ENCODE results near the gene TFF3.

The TFF3 gene, protein sequence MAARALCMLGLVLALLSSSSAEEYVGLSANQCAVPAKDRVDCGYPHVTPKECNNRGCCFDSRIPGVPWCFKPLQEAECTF

DNA sequence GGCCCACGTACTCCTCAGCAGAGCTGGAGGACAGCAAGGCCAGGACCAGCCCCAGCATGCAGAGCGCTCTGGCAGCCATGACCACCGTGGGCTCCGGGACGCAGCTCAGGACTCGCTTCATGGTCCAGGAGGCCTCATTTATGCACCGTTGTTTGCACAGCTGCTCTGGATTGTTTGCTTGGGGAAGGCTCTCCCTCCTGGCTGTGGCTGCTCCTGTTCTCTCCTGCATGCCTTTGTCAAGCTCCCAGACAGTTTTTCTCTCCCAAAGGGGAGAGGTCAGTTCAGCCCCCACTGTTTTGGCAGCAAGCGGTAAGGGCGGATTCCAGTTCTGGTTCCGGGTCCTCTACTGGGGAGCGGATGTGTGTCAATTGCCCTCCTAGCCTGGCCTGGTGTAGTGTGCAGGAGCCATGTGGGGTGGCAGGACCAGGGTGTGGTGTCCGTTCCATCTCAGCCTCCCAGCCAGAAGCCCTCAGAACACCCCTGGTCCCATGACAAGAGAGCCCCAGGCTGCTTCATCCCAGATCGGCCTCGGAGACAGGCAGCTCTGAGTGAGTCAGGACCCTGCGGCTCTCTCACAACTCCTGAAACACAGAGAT is at the start of gene TFF3:
Gene TFF3 (minus strand): TSS at position 114 of the 596 bp plus-strand sequence. CDS start 35 bp downstream, at position 79.
- no peak for DNase-seq

DNA sequence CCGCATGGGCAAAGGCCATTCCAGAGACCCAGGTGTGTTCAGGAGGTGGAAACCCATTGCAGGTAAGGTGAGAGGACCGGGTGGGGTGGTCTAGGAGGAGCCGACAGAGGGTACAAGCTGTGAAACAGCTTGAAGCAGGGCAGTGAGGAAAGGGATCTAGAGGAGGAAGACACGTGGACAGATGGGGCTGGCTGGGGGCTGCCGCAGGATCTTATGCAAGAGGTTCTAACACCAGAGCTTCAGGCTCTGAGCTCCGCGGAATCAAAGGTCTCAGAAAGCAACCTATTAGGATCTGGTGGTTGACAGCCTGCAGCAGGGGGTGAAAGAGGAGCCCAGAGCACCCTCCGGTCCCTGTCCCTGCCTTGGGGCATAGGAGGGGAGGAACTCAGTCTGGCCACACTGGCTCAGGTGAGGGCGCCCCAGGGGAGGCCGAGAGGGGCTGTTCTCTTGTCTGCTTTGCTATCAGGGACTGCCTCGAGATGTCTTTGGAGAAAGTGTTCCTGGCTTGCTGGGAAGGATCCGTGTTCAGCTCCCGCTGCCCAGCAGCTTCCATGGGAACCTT is 49.2 kb upstream of the TFF3 start:
- no peak for DNase-seq

DNA sequence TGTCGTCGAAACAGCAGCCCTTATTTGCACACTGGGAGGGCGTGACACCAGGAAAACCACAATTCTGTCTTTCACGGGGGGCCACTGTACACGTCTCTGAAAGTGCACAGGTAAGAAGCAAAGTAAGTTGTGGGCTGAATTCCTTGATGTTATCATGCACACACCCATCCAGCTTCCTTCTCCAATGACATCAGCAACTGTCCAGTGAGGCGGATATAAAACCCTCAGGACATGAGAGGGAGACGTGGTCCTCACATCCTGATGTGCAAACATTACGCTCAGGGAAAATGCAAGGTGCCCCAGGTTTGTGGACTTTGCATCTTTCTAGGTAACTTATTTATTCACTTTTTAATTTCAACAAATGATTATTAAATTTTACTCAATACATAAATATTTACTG is 48.1 kb upstream of the TFF3 start:
- DNase-seq, result no peak

DNA sequence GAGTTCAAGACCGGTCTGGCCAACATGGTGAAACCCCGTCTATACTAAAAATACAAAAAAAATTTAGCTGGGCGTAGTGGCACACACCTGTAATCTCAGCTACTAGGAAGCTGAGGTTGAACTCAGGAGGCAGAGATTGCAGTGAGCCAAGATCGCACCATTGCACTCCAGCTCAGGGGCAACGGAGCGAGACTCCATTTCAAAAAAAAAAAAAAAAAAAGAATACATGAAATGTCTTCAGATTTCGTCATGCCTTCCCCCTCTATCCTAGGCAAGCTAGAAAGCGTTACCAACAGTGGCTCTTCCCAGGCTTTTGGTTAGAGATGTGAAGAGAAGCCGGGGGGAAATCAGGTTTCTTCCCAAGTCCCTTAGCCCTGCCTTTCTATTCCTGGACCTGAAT is 47.5 kb upstream of the TFF3 start:
- DNase-seq, result no peak

DNA sequence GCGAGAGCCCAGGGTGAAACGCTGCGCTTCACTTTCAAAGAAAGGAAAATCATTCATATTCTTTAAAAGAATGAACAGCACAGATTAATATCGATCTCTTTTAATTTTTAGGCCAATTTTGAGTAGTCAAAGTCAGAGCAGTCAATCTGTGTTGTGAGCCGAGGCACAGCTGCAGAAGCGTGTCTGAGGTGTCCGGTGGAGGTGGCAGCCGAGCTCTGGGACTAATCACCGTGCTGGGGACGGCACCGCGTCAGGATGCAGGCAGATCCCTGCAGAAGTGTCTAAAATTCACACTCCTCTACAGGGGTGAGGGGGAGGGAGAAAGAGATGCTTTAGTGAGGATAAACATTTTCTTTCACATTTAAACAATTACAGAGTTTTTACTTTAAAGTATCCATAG is 47.0 kb upstream of the TFF3 start:
- no peak for DNase-seq

DNA sequence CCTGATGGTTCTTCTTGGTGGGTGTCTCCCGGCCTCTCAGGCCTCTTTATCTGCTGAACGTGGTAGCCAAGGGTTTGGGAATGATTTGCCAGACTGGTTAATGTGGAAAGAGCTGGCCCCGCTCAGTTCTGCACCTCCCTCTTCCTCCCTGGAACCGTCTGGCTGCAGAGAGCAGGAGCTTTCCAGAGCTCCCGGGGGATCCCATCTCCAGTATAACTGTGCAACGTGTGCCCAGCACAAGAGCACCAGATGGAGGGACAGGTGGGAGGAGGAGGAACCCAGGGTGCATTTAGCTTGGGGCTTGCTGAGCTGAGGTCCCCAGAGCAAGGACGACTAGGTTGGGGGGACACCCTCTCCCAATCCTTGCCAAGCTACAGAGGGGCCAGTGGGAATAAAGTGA is 46.1 kb upstream of the TFF3 start:
- no peak for DNase-seq

DNA sequence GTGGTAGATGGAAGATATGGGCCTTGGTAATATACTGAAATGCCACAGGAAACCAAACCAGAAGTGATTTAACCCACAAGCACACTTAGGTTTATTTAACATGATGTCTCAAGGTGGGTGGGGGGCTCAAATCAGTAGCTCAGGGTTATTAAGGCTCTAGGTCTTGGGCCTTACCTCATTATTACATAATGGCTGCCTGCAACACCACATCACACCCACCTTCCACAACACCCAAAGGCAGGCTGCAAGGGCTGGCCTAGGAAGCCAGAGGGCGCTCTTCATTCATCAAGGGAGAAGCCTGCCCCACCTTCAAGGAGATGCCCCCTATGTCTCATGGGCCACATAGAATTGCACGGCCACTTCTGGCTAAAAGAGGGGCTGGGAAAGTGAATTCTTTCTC is 45.1 kb upstream of the TFF3 start:
- peak; percentile 15 for DNase-seq

DNA sequence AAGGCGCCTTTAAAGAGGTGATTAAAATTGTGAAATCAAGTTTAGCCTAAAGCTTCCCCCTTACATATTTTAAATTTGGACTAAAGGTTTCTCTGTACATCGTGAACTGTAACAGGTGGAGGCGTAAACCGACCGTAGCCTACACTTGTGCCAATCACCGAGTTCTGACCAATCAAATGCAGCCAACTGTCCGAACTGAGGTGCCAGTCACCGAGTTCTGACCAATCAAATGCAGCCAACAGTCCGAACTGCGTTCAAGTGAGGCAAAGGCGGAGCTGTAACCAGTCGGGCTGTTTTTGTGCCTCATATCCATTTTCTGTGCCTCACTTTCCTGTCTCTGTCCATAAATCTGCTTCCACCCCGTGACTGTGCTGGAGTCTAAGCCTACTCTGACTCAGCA is 43.7 kb upstream of the TFF3 start:
- DNase-seq, result no peak

DNA sequence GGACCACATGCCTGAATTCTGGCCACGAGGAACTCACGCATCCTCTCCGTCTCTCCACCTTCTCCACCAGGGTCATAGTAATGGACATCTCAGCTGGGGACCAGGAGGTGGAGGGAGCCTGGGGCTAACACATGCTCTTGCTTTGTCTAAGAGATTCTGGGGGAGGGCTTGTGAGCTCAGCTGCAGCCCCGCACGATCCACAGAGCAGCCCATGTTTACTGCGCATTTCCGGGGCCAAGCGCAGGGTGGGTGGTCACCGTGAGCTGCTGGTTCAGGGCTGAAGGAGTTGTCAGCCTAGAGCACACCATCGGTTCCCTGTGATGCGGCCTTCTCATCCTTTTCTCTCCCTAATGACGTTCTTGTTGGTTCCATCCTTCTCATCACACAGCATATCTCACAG is 43.1 kb upstream of the TFF3 start:
- DNase-seq, result no peak

DNA sequence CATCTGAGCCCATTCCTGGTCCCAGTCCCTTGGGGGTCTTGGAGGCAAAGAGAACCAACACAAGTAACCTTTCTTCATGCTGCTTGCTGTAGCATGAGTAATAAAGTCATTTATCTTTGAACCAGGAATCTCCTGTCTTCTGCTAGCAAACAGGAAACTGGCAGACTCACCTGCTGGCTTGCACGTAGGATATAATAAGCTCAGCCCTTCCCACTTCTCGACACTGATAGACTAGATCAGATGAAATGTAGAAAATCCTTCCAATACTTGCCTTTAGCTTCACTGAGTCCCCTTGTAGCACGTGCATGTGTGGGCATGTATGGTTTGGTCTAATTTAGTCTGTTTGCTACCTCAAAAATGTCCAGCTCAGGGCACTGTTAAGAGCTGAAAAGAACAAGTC is 42.1 kb upstream of the TFF3 start:
- DNase-seq, result no peak

DNA sequence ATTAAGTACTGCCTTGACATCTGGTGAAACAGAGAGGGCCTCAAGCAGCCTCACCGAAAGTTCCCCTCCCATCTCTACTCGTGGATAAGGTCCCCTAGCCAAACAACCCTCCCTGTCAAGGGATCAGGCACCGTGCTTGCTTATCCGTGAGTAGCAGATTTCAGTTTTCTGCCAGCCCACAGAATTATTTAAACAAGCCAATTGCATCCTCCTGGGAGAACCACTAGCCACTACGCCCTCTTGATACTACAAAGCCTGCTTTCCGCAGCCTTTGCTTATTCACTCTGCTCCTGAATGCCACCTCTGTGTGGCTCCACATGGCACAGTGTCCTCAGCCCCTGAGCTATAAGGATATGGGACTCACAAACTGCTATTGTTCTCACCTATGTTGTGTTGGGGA is 41.4 kb upstream of the TFF3 start:
- no peak for DNase-seq

DNA sequence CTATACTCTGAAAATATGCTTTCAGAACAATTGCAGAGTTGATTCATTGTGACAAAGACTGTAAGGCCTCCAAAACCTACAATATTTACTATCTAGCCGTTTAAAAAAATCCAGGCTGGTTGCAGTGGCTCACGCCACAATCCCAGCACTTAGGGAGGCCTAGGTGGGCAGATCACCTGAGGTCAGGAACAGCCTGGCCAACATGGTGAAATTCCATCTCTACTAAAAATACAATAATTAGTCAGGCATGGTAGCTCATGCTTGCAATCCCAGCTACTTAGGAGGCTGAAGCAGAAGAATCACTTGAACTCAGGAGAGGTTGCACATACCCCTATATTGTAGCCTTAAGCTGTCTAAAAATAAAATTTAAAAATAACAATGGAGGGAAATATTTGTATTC is 40.8 kb upstream of the TFF3 start:
- DNase-seq, result no peak

DNA sequence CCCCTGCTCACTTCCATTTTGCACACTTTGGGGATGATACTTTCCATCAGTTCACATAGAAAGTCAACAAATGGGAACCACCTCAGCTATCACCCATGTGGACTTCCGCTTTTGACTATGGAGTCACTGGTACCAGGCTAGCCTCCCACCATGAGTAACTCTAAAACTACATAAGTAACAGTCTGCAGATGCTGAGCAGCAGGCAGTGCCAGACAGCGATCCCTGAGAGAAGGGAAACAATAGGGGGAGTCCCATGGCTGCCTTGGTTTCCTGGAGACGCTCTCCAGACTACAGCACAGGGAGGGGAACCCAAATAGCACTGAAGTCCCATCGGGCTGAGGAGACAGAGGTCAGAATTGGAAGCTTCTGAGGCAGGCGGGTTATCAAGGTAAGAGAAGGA is 38.4 kb upstream of the TFF3 start:
- DNase-seq, result no peak

DNA sequence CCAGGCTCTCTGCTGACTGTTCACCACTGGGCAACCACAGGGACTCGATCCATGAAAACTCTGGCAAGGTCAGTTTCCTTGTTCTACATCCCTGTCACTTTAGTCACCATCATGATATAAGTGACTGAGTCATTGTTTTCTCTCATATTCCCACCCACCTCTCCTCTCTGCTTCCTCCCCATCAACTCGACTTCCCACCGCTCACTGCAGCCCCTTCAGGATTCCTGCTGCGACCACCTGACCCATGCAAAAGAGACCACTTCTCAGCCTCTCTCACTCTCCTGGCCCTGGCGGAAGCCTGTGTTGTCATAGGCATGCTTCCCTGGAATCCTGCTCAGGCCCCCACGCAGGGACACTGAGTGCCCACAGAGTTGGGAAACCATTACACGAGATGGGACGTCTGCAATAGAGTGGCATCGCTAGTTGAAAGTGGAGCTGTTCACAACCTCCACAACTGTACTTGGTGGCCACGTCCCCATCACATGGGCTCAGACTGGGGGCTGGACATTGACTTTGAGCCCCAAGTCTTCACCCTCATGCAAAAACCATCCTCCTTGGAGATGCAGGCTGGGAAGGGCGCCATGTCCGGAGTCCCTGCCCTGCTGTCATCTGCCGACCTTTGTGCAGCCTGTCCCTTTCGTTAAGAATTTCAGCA is 37.4 kb upstream of the TFF3 start:
- no peak for DNase-seq

DNA sequence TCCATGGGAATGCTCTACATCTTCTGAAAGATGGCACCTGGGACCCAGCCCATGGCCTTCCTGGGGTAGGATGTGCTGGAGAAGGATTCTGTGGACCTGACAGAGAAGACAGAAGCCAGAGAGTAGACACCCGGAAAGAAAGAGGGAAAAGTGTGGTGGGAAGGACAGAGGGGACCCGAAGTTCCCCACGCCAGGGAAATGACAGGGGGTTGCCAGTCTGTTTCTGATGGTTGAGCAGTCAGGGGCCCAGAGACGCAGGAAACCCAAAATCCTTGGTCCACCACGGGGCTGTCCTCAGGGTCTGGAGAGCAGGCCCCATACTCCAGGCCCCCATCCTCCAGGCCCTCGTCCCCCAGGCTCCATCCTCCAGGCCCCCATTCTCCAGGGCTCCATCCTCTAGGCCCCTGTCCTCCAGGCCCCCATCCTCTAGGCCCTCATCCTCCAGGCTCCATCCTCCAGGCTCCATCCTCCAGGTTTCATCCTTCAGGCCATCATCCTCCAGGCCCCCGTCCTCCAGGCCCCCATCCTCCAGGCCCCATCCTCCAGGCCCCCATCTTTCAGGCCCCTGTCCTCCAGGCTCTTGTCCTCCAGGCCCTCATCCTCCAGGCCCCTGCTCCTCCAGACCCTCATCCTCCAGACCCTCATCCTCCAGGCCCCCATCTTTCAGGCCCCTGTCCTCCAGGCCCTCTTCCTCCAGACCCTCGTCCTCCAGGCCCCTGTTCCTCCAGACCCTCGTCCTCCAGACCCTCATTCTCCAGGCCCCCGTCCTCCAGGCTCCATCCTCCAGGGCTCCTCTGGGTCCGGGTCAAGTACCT is 36.6 kb upstream of the TFF3 start:
- no peak for DNase-seq

DNA sequence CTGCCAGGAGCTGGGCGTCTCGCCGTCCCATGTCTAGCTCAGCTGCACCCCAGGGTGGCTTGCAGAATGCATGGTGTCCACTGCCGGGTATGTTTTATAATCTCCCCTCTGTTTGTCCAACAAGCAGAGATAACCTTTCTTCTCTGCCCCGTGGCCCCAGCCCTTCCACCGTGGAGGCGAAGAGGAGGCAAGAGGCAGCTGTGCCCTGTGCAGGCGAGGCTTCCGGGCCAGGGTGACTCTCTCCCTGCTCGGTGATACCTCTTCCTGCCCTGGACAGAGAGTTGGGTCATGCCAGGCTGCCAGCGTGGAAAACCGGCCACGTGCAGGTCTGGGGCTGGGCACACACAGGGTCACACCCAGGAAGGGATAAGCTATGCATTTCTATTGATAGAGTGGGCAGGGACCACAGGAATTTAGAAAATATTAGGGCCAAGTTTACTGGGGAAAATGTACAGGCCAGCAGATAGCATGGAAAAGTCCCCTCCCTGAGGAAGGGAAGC is 35.8 kb upstream of the TFF3 start, which contains the start of gene TFF2:
Gene TFF2 (minus strand): TSS at position 68 of the 500 bp plus-strand sequence. CDS start 37 bp downstream, at position 31.
- no peak for DNase-seq

DNA sequence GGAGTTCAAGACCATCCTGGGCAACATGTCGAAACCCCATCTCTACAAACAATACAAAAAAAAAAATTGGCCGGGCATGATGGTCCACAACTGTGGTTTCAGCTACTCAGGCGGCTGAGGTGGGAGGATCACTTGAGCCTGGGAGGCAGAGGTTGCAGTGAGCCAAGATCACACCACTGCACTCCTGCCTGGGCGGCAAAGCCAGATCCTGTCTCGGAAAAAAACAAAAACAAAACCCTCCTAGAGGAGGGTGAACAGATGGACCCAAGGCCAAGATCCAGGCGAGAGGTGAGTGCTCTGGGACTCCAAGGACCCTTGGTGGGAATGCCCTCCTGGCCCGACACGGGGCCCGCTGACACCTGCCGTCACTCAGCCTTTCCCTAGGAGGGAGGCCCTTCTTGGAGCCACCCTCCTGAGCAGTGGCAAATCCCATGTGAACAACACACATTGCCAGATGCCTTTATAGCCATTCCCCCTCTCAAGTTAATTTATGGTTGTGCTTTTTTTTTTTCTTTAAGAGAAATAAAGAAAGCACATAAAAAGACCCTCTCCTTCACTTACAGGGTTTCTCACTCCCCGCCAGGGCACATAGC is 35.2 kb upstream of the TFF3 start:
- no peak for DNase-seq

DNA sequence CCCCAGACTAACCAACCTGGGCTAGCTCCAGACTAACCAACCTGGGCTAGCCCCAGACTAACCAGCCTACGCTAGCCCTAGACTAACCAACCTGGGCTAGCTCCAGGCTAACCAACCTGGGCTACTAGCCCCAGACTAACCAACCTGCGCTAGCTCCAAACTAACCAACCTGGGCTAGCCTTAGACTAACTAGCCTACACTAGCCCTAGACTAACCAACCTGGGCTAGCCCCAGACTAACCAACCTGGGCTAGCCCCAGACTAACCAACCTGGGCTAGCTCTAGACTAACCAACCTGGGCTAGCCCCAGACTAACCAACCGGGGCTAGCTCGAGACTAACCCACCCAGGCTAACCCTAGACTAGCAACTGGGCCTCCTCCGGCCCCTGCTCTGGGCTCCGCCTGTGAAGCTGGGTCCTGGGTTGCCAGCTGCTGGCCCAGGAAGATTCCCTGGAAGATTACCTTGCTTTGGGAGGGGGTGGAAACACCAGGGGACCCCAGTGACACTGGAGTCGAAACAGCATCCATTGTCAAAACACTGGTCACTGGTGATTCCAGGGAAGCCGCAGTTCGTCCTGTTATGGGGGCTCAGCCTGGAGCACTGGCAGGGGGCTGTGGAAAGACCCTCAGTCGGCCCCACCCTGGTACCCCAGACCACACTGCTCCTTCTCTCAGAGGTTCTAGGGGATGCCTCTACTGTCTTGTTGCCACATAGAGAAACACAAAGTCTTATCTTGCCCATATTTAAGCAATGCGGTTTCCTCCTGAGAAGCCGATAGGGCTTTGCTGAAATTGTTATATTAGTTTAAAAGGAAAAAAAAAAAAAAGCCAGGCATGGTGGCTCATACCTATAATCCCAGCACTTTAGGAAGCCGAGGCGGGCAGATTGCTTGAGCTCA is 34.5 kb upstream of the TFF3 start:
- DNase-seq, result no peak

DNA sequence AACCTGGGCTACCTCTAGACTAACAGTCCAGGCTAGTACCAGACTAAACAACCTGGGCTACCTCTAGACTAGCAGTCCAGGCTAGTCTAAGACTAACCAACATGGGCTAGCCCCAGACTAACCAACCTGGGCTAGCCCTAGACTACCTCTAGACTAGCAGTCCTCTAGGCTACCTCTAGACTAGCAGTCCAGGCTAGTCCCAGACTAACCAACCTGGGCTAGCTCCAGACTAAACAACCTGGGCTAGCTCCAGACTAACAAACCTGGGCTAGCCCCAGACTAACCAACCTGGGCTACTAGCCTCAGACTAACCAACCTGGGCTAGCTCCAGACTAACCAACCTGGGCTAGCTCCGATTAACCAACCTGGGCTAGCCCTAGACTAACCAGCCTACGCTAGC is 33.6 kb upstream of the TFF3 start:
- no peak for DNase-seq

DNA sequence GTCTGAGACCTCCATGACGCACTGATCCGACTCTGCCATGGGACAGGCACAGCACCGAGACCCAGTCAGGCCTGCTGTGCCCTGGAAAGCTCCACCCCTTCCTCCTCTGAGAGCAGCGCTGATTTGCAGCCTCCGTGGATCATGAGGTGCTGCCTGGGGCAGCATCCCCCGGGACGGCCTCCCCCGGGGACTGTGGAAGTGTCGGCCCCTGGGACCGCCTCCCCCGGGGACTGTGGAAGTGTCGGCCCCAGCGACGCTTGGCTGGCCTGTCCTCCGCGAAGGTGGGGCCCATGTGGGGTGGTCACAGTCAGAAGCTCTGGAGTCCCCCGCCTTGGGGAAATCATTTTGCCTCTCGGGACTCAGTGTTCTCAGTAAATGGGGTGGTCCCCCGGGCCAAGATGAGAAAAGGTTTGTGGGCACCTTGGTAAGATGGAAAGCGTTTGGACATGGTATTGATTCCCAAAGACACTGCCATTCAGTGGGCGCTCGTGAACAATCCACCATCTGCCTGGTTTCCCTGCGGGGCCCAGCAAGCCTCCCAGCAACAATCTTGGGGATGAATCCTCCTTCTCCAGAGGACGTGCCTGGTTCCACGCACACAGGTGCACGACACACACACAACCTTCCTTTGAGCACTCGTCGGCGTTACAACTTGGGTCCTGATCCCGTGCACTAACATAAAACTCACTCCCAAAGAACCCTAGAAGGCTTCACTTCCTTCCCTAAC is 32.6 kb upstream of the TFF3 start:
- no peak for DNase-seq
